ENCODE measurements around the gene ADIRF.

ADIRF gene

GRCh38 chr10:86954681-86955500 lies 13.4 kb upstream of the ADIRF start:
- no peak overlapping the region for H3K4me3 ChIP-seq (replicated peaks; ENCODE audit: low read depth, low read length)
- no peak for DNase-seq (ENCODE audit: low read depth)
- no peak for TF ChIP-seq CTCF (IDR thresholded peaks at IDR 0.05; ENCODE audit: low read length, missing control alignments)

- H3K4me3 ChIP-seq (replicated peaks; ENCODE audit: low read depth, low read length) = no peak overlapping the region
- no peak for DNase-seq (ENCODE audit: low read depth)
- TF ChIP-seq CTCF (IDR thresholded peaks at IDR 0.05; ENCODE audit: low read length, missing control alignments) = no peak
These were observed 12.6 kb upstream of the ADIRF start for GRCh38 chr10:86955501-86956194.

GRCh38 chr10:86956195-86956847 lies 12.0 kb upstream of the ADIRF start:
- H3K4me3 ChIP-seq (replicated peaks; ENCODE audit: low read depth, low read length) = peak overlapping the region; percentile 7
- DNase-seq (ENCODE audit: low read depth) = no peak
- no peak for TF ChIP-seq CTCF (IDR thresholded peaks at IDR 0.05; ENCODE audit: low read length, missing control alignments)

- DNase-seq (ENCODE audit: low read depth) = no peak
- TF ChIP-seq CTCF (IDR thresholded peaks at IDR 0.05; ENCODE audit: low read length, missing control alignments) = no peak
- peak overlapping the region; percentile 29 for H3K4me3 ChIP-seq (replicated peaks; ENCODE audit: low read depth, low read length)
These were observed 11.3 kb upstream of the ADIRF start for GRCh38 chr10:86956848-86957448.

GRCh38 chr10:86957471-86958115 lies 10.7 kb upstream of the ADIRF start, which contains the start of gene MMRN2:
Gene MMRN2, minus strand, starts transcription at chr10:86957615. Its CDS starts 74 bp downstream, at chr10:86957541.
- DNase-seq (ENCODE audit: low read depth) = peak; percentile 65
- peak within 1 kb of the TSS; percentile 29 for H3K4me3 ChIP-seq (replicated peaks; ENCODE audit: low read depth, low read length)
- TF ChIP-seq CTCF (IDR thresholded peaks at IDR 0.05; ENCODE audit: low read length, missing control alignments) = no peak

Measured in fibroblast of pulmonary artery (primary cell).